BLaER1 treated with 17β-estradiol and CSF1 and Interleukin-3, amounts not matched to agents 10 nM and 100 nM (cell line): Measurements from ENCODE around the gene EID2.
A peak's percentile ranks its signal among the peaks of the same experiment; 100 is the strongest.

Source experiments
- H3K27ac ChIP-seq, 11 experiments: shearing (Covaris generic); formaldehyde crosslinking; 2 replicates each; pipeline ENCODE4 v1.8.1; 2022
- H3K27me3 ChIP-seq, 11 experiments: shearing (Covaris generic); formaldehyde crosslinking; 2 replicates each; pipeline ENCODE4 v1.8.1; 2022
- H3K36me3 ChIP-seq, 11 experiments: shearing (Covaris generic); formaldehyde crosslinking; 2 replicates each; pipeline ENCODE4 v1.8.1; 2022
- H3K4me1 ChIP-seq, 10 experiments: shearing (Covaris generic); formaldehyde crosslinking; 2 replicates each; pipeline ENCODE4 v1.8.1; 2022
- H3K4me2 ChIP-seq, 11 experiments: shearing (Covaris generic); formaldehyde crosslinking; 2 replicates each; pipeline ENCODE4 v1.8.1; 2022
- H3K4me3 ChIP-seq, 10 experiments: shearing (Covaris generic); formaldehyde crosslinking; 2 replicates each; pipeline ENCODE4 v1.8.1; 2022
- H3K9ac ChIP-seq, 11 experiments: shearing (Covaris generic); formaldehyde crosslinking; 2 replicates each; pipeline ENCODE4 v1.8.1; 2022
- H3K9me3 ChIP-seq, 11 experiments: shearing (Covaris generic); formaldehyde crosslinking; replicated peaks in 1 of 11; 2 replicates each; pipeline ENCODE4 v1.8.1; 2022
- H4K20me1 ChIP-seq, 11 experiments: shearing (Covaris generic); formaldehyde crosslinking; 2 replicates each; pipeline ENCODE4 v1.8.1; 2022
- Cebpa-rat ChIP-seq, 11 experiments: shearing (Covaris generic); IDR thresholded peaks; 2 replicates each; pipeline ENCODE4 v1.8.1; 2022

The EID2 gene

DNA sequence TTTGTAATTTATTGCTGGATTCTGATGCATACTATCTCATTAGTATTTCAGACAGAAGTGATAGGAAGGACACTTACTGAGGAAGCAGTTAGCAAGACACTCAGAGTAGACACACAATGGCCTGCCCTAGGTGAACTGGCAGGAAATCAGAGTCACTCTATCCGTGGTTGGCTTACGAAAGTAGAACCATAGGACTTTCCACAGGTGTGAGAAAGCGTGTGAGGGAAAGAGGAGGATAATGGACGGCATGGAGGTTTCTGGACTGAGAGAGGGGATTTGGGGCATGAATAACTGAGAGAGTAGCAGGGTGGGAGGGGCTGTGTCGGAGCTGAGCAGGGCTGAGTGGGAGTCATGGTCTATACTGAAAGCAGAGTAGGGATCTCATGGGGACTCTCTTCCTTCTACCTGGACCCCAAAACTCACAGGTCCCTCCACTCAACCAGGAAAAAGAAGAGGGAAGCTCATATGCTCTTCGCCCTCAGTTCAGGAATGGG is 18.7 kb upstream of the EID2 start:
- Histone ChIP-seq H3K9ac (no peak overlapping the region), H4K20me1 (no peaks in the 10 kb centered on the region), H3K4me2 (peak overlapping the region in 3 of 11 experiments; percentile 10 to 40 (median 29); a peak in 2 of 22 replicates), H3K27ac (no peak overlapping the region), H3K4me1 (peaks cover 3 to 30% (median 13%) of the 10 kb centered on the region in 10 experiments; a peak in 17 of 20 replicates), H3K36me3 (no peaks in the 10 kb centered on the region), H3K4me3 (no peak overlapping the region), H3K27me3 (no peaks in the 10 kb centered on the region), H3K9me3 (no peaks in the 10 kb centered on the region)
- TF ChIP-seq Cebpa-rat (IDR thresholded peaks at IDR 0.05), result no peak

DNA sequence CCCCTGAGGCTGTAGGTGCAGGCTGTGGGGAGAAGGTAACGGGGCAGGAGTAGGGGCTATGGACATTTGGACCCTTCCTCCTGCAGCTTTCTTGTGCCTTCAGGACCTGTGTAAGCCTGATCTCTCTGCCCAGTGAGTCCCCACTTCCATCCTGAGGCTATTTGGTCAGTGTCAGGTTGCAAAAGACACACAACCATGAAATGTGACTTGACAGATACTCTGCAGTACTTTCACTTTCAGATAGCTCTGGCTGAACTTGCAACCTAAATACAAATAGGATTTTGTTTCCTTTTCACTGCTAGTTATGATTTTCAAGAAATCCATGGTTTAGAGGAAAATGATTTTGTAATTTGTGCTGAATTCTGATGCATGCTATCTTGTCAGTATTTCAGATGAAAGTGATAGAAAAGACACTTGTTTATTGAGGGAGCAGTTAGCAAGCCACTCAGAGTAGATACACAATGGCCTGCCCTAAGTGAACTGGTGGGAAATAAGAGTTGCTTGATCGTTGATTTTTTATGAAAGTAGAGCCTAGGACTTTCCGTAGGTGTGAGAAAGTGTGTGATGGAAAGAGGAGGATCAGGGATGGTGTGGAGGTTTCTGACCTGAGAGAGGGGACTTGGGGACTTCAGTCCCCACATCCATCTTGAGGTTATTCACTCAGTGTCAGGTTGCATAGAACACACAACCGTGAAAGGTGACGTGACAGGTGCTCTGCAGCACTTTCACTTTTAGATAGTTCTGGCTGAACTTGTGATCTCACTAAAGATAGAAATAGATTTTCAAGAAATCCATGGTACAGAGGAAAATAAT is 18.1 kb upstream of the EID2 start:
- no peak overlapping the region for H3K4me3 ChIP-seq
- H3K27ac ChIP-seq, result no peak overlapping the region
- H3K9ac ChIP-seq, result no peak overlapping the region
- no peaks in the 10 kb centered on the region for H3K36me3 ChIP-seq
- H3K4me2 ChIP-seq, result peak overlapping the region in 7 of 11 experiments; percentile 3 to 41 (median 29); a peak in 10 of 22 replicates
- no peaks in the 10 kb centered on the region for H4K20me1 ChIP-seq
- no peaks in the 10 kb centered on the region for H3K27me3 ChIP-seq
- no peak for TF ChIP-seq Cebpa-rat (IDR thresholded peaks at IDR 0.05)
- no peaks in the 10 kb centered on the region for H3K9me3 ChIP-seq
- H3K4me1 ChIP-seq, result peaks cover 9 to 36% (median 20%) of the 10 kb centered on the region in 10 experiments

DNA sequence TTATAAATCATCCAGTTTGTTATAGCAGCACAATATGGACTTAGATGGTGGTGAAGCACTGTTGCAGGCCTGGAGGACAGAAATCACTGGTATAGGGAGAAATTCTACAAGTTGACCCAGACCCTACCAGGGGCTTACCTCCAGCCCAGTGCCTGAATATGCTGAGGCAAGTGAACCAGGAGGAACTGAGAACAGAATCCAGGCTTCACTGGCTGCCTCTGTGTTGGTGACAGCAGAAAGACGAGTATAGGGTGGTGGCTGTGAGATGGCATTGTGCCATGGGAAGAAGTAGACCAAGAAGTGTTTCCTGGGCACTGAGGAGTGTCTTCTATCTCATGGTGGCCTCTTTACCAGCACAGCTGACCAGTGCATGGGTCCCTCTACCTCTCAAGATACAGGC is 15.9 kb upstream of the EID2 start:
- Histone ChIP-seq H3K9ac (no peak overlapping the region), H3K27ac (no peak overlapping the region), H3K4me3 (no peak overlapping the region), H3K4me2 (peak overlapping the region in 1 of 11 experiments; percentile 3; a peak in 1 of 22 replicates), H3K27me3 (no peaks in the 10 kb centered on the region), H3K36me3 (no peaks in the 10 kb centered on the region), H3K4me1 (peaks cover 27 to 52% (median 37%) of the 10 kb centered on the region in 10 experiments), H3K9me3 (no peaks in the 10 kb centered on the region), H4K20me1 (0 out of 22 replicates have a peak, but pooled peaks cover 0 to 4% (median 0%) of the 10 kb centered on the region in 11 experiments)
- TF ChIP-seq Cebpa-rat (IDR thresholded peaks at IDR 0.05), result no peak

DNA sequence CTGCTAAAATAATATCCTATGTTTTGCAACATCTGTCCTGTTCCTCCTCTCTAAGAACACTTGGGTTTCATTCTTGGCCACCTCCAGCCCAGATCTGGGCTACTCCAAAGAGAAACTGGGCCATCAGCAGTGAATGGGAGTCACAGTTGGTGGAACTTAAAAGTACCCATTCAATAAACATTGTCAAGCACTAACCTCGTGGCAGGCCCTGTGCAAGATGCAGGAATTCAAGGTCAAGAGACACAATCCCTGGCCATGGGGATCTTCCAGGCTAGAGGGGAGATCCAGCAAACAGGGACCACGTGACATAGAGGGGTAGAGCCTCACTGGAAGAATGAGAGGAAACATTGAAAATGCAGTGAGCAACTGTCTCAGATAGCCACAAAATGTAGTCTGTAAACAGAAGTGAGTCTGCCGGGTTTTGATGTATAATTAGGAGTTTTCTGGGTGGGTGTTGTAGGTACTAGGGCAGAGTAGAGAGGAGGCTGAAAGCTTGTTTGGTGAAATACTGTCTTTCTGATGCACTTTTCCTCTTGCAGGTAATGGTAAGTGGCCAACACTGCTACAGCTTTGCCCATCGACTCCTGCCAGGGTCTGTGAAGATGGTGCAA is 14.8 kb upstream of the EID2 start:
- Histone ChIP-seq H3K27me3 (no peaks in the 10 kb centered on the region), H3K9ac (no peak overlapping the region), H3K4me1 (peaks cover 27 to 52% (median 37%) of the 10 kb centered on the region in 10 experiments), H3K4me3 (no peak overlapping the region), H3K27ac (no peak overlapping the region), H3K9me3 (no peaks in the 10 kb centered on the region), H3K4me2 (no peak overlapping the region), H3K36me3 (no peaks in the 10 kb centered on the region), H4K20me1 (0 out of 22 replicates have a peak, but pooled peaks cover 0 to 4% (median 0%) of the 10 kb centered on the region in 11 experiments)
- TF ChIP-seq Cebpa-rat (IDR thresholded peaks at IDR 0.05), result no peak

DNA sequence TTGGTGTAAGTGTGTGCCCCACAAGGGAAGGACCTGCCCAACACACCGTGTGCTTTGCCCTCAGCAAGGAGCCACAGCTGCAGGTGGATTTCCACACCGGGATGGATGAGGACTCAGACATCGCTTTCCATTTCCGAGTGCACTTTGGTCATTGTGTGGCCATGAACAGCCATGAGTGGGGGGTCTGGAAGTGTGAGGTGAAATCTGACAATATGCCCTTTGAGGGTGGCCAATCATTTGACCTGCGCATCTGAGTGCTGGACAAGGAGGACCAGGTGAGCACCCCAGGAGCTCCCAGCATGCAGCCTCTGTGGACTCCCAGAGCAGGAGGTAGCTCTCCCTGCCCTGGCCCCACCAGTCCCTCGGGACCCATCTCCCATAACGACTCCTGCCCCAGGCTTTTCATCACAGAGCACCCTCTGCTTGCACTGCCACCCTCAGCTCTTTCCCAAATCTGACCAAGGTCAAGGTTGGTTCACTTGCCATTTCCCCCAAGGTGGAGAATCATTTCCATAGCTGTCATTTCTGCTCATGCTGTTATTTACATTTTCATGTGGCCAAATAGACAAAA is 13.2 kb upstream of the EID2 start:
- H3K9me3 ChIP-seq, result no peaks in the 10 kb centered on the region
- H3K4me3 ChIP-seq, result no peak overlapping the region
- no peaks in the 10 kb centered on the region for H3K27me3 ChIP-seq
- H3K9ac ChIP-seq, result no peak overlapping the region
- H3K27ac ChIP-seq, result peak overlapping the region in 5 of 11 experiments; percentile 0 to 68 (median 3); a peak in 3 of 22 replicates
- peaks cover 27 to 46% (median 33%) of the 10 kb centered on the region in 10 experiments for H3K4me1 ChIP-seq
- 0 out of 22 replicates have a peak, but pooled peaks cover 0 to 4% (median 0%) of the 10 kb centered on the region in 11 experiments for H4K20me1 ChIP-seq
- peak overlapping the region; percentile 62 to 90 (median 84) for H3K4me2 ChIP-seq
- H3K36me3 ChIP-seq, result no peaks in the 10 kb centered on the region
- no peak for TF ChIP-seq Cebpa-rat (IDR thresholded peaks at IDR 0.05)

DNA sequence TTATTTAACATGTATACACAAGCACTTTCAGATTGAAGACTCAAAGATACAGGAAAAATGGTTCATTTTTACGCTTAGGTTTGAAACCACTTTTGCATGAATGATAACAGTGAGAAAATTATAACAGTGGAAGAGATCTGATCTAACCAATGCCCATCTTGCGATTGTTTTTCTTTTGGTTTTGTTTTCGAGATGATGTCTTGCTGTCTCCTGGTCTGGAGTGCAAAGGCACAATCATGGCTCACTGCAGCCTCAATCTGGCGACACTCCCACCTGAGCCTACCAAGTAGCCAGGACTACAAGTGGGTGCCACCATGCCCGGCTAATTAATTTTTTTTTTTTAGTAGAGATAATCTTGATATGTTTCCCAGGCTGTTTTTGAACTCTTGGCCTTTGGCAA is 10.2 kb upstream of the EID2 start:
- no peak overlapping the region for H3K27ac ChIP-seq
- H3K4me2 ChIP-seq, result no peak overlapping the region
- H3K9ac ChIP-seq, result no peak overlapping the region
- no peak for TF ChIP-seq Cebpa-rat (IDR thresholded peaks at IDR 0.05)
- no peaks in the 10 kb centered on the region for H3K27me3 ChIP-seq
- H3K4me1 ChIP-seq, result peaks cover 22 to 32% (median 24%) of the 10 kb centered on the region in 10 experiments
- no peaks in the 10 kb centered on the region for H3K9me3 ChIP-seq
- H3K4me3 ChIP-seq, result no peak overlapping the region
- no peaks in the 10 kb centered on the region for H3K36me3 ChIP-seq
- 0 out of 22 replicates have a peak, but pooled peaks cover 0 to 4% (median 0%) of the 10 kb centered on the region in 11 experiments for H4K20me1 ChIP-seq

DNA sequence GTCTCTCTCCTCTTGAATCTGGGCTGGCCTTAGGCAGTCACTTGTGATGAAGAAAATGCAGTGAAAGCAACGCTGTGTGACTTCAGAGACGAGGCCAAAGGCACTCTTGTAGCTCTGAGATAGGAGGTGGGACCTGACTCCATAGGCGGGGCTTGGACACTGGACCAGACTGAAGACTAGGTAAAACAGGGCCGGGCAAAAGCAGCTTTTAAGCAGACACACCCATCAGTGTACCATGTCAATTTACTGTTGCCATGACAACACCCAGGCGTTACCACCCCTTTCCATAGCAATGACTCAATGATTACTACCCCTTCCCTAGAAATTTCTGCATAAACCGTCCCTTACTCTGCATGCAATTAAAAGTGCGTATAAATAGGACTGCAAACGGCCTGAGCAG is 6.6 kb upstream of the EID2 start:
- no peak overlapping the region for H3K27ac ChIP-seq
- no peak overlapping the region for H3K4me3 ChIP-seq
- H3K36me3 ChIP-seq, result no peaks in the 10 kb centered on the region
- TF ChIP-seq Cebpa-rat (IDR thresholded peaks at IDR 0.05), result no peak
- no peaks in the 10 kb centered on the region for H3K9me3 ChIP-seq
- no peak overlapping the region for H3K9ac ChIP-seq
- no peaks in the 10 kb centered on the region for H3K27me3 ChIP-seq
- no peaks in the 10 kb centered on the region for H4K20me1 ChIP-seq
- no peak overlapping the region for H3K4me2 ChIP-seq
- H3K4me1 ChIP-seq, result peaks cover 9 to 31% (median 20%) of the 10 kb centered on the region in 10 experiments

DNA sequence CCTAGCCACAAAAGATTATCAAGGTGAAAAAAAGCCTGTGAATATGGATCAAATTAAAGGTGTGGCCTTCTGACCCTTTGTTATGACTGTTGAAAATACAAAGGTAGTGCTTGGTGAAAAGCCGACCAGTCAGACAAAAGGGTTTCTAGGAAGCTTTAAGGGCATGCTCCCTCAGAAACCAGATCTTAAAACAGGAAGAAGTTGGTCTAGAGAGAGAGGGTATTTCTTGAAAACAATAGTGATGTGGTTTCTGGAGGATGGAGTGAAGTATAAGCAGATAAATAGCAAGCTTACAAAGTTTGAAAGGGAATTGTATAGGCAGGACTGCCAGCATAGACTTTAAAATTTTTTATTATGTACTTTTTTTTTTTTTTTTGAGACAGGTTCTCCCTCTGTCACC is 5.0 kb upstream of the EID2 start:
- Histone ChIP-seq H4K20me1 (no peaks in the 10 kb centered on the region), H3K27me3 (no peaks in the 10 kb centered on the region), H3K9me3 (no peaks in the 10 kb centered on the region), H3K9ac (no peak overlapping the region), H3K27ac (no peak overlapping the region), H3K36me3 (no peaks in the 10 kb centered on the region), H3K4me2 (peak overlapping the region in 7 of 11 experiments; percentile 0 to 24 (median 11); a peak in 4 of 22 replicates), H3K4me3 (no peak overlapping the region), H3K4me1 (peaks cover 13 to 33% (median 23%) of the 10 kb centered on the region in 10 experiments)
- TF ChIP-seq Cebpa-rat (IDR thresholded peaks at IDR 0.05), result no peak
